ENCODE results near the gene COX7B2.

- TF ChIP-seq ARNTL (CRISPR knock-in tag; IDR thresholded peaks at IDR 0.05; ENCODE audit: borderline replicate concordance, low read depth) (no peak), ZNF565 (CRISPR knock-in tag; conservative IDR thresholded peaks at IDR 0.05; ENCODE audit: low read depth) (no peak), ZC3H10 (CRISPR knock-in tag; IDR thresholded peaks at IDR 0.05) (no peak), CSDC2 (CRISPR knock-in tag; IDR thresholded peaks at IDR 0.05) (no peak)
These were observed 78.0 kb downstream of the COX7B2 start for GRCh38 chr4:46830971-46831454.

Data from SK-N-SH treated with all-trans-retinoic acid at 6 μM for 48 hours (cell line).